ENCODE data around the gene CYP4A11.

- TF ChIP-seq GATA3 (IDR thresholded peaks at IDR 0.05; ENCODE audit: low read depth, low read length) (no peak), GATA2 (IDR thresholded peaks at IDR 0.05; ENCODE audit: low read depth, low read length) (no peak)
These were observed 969 bp downstream of the CYP4A11 start for GRCh38 chr1:46940307-46940706.

All from SH-SY5Y (cell line).